ENCODE results near the gene TMEM54. TPM values are rescaled to one million over a fixed set of nuclear protein-coding genes. Genes with fewer than 3 reads are reported as not detected.
A peak's percentile ranks its signal among the peaks of the same experiment; 100 is the strongest.

Gene TMEM54
- total RNA-seq, 1 donor from 2014 or later = 19.8 TPM

GRCh38 chr1:32895325-32896215 is 5.6 kb downstream of the TMEM54 start:
- DNase-seq (ENCODE audit: low read depth in 2 of 2) = no peak

GRCh38 chr1:32894681-32895080 is 6.5 kb downstream of the TMEM54 start:
- no peak for DNase-seq (ENCODE audit: low read depth in 2 of 2)

GRCh38 chr1:32894019-32894600 is 7.1 kb downstream of the TMEM54 start:
- no peak for DNase-seq (ENCODE audit: low read depth in 2 of 2)

GRCh38 chr1:32893198-32894018 is 7.8 kb downstream of the TMEM54 start:
- DNase-seq (ENCODE audit: low read depth in 2 of 2) = peak in 1 of 2 donors; percentile 25

- DNase-seq (ENCODE audit: low read depth in 2 of 2) = peak in 1 of 2 donors; percentile 23
Measured at GRCh38 chr1:32892368-32893197, 8.6 kb downstream of the TMEM54 start.

GRCh38 chr1:32891630-32892029 is 9.6 kb downstream of the TMEM54 start:
- no peak for DNase-seq (ENCODE audit: low read depth in 2 of 2)

GRCh38 chr1:32891241-32891570 is 10.0 kb downstream of the TMEM54 start:
- DNase-seq (ENCODE audit: low read depth in 2 of 2) = no peak

- no peak for DNase-seq (ENCODE audit: low read depth in 2 of 2)
Measured at GRCh38 chr1:32890516-32891240, 10.5 kb downstream of the TMEM54 start.

GRCh38 chr1:32889731-32890278 is 11.4 kb downstream of the TMEM54 start:
- no peak for DNase-seq (ENCODE audit: low read depth in 2 of 2)

GRCh38 chr1:32888677-32889420 is 12.3 kb downstream of the TMEM54 start:
- DNase-seq (ENCODE audit: low read depth in 2 of 2) = no peak

GRCh38 chr1:32888134-32888533 is 13.1 kb downstream of the TMEM54 start:
- DNase-seq (ENCODE audit: low read depth in 2 of 2) = no peak

- no peak for DNase-seq (ENCODE audit: low read depth in 2 of 2)
Measured at GRCh38 chr1:32887623-32888022, 13.6 kb downstream of the TMEM54 start.

- DNase-seq (ENCODE audit: low read depth in 2 of 2) = no peak
Measured at GRCh38 chr1:32886828-32887414, 14.3 kb downstream of the TMEM54 start.

- peak; percentile 24 to 74 for DNase-seq (ENCODE audit: low read depth in 2 of 2)
Measured at GRCh38 chr1:32886004-32886827, 15.0 kb downstream of the TMEM54 start, which contains the start of gene HPCA. TSS of gene HPCA (plus strand) at chr1:32886491. CDS start at chr1:32888899, 2,408 bp downstream.

GRCh38 chr1:32885676-32886003 is 15.5 kb downstream of the TMEM54 start:
- DNase-seq (ENCODE audit: low read depth in 2 of 2) = no peak

GRCh38 chr1:32884726-32885125 is 16.5 kb downstream of the TMEM54 start:
- no peak for DNase-seq (ENCODE audit: low read depth in 2 of 2)

GRCh38 chr1:32884032-32884372 is 17.2 kb downstream of the TMEM54 start:
- no peak for DNase-seq (ENCODE audit: low read depth in 2 of 2)

- DNase-seq (ENCODE audit: low read depth in 2 of 2) = no peak
Measured at GRCh38 chr1:32883338-32884031, 17.7 kb downstream of the TMEM54 start.
